Heart left ventricle (tissue), 13 donors: ENCODE data around the gene PRRG1.
A peak's percentile ranks its signal among the peaks of the same experiment; 100 is the strongest.

Experiments used
- CTCF ChIP-seq, 12 donors: fragments of 200-600 bp; sonication (generic) in 4 of 12; IDR thresholded peaks; one replicate each; pipeline versions ENCODE4 v1.5.0 to v1.8.0; 2018 to 2022; ENCODE audit warnings: antibody characterized with exemption in 12 of 12, mild to moderate bottlenecking in 5 of 12
- POLR2A ChIP-seq, 2 donors: fragments of 450-650 bp; IDR thresholded peaks; one replicate each; pipeline ENCODE4 v1.6.1; 2017; ENCODE audit warnings: antibody characterized with exemption in 2 of 2, mild to moderate bottlenecking in 2 of 2, moderate library complexity in 2 of 2
- donor health status: ischemic (EF 13 %, LVEDD 7.1; RV severe dilation, severe dysfunction).
- donor health status: DM: no; HTN: yes; CAD: no.
- donor health status: DM: no; HTN: no; CAD: no.
- donor health status: ischemic (EF 25% LVEDD 6.9; RV normal size, moderate dysfunction).
- donor health status: ischemic (EF 25% LVEDD 5.7; RV mildly dilated, moderate dysfunction).
- donor health status: ischemic (EF 35%, LVEDD 5.7; RV mildly dilated, moderate dysfunction).
- donor health status: nonischemic (EF 11% LVEDD 7.7; RV severe dilation, severe dysfunction).
- donor health status: DM: yes; HTN: yes; CAD: no.
- donor health status: PGD.
- donor health status: ischemic (EF 29% LVEDD 5.4; RV normal size, mild dysfunction).
- donor health status: nonischemic (EF 23%, LVEDD 6.1; RV moderate dilation, normal function).

DNA sequence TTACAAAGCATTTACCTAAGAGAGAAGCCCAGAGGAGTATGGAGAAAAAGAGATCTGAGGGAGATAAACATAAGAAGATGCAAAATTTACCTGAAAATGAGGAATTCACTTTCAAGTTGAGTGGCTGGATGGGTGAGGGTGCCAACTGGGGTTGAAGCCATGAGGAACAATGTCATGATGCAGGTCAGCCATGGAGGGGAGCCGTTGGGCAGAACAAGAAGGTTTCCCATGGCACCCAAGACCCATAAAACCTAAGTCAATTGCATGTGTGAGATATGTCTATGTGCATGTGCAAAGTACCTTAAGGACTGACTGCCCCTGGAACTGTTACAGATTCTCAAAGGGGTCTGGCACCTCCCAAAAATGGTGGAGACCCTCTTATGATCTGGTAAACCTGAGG is 46.6 kb upstream of the PRRG1 start:
- TF ChIP-seq CTCF (IDR thresholded peaks at IDR 0.05) (peak in 10 of 12 donors; percentile 26 to 52 (median 40)), POLR2A (IDR thresholded peaks at IDR 0.05) (no peak)
